ENCODE data around the gene DCHS2.

The DCHS2 gene

GRCh38 chr4:154491341-154492271, at the start of gene DCHS2:
TSS of gene DCHS2 (minus strand) at chr4:154491799. CDS start at chr4:154491355, 444 bp downstream.
- Mint-ChIP-seq H3K4me3 (peak within 1 kb of the TSS; percentile 66), H3K27me3 (peaks cover 74% of the 10 kb centered on the region), H3K4me1 (ENCODE audit: low read depth) (peaks cover 15% of the 10 kb centered on the region), H3K36me3 (ENCODE audit: low read depth) (no peaks in the 10 kb centered on the region), H3K27ac (peak within 1 kb of the TSS; percentile 39), H3K9me3 (no peaks in the 10 kb centered on the region)
- peak; percentile 38 for DNase-seq

GRCh38 chr4:154534296-154534695, 42.7 kb upstream of the DCHS2 start:
- H3K27me3 Mint-ChIP-seq: no peaks in the 10 kb centered on the region
- DNase-seq: no peak
- peaks cover 42% of the 10 kb centered on the region for H3K36me3 Mint-ChIP-seq (ENCODE audit: low read depth)
- no peak overlapping the region for H3K4me3 Mint-ChIP-seq
- H3K27ac Mint-ChIP-seq: no peak overlapping the region
- no peaks in the 10 kb centered on the region for H3K4me1 Mint-ChIP-seq (ENCODE audit: low read depth)
- H3K9me3 Mint-ChIP-seq: no peaks in the 10 kb centered on the region

GRCh38 chr4:154529728-154530519, 38.3 kb upstream of the DCHS2 start:
- no peak for DNase-seq

GRCh38 chr4:154528869-154529268, 37.3 kb upstream of the DCHS2 start:
- H3K36me3 Mint-ChIP-seq (ENCODE audit: low read depth): no peaks in the 10 kb centered on the region
- H3K4me1 Mint-ChIP-seq (ENCODE audit: low read depth): no peaks in the 10 kb centered on the region

More at GRCh38 chr4:154529728-154530519, 38.3 kb upstream of the DCHS2 start:
- H3K4me1 Mint-ChIP-seq (ENCODE audit: low read depth): no peaks in the 10 kb centered on the region
- H3K36me3 Mint-ChIP-seq (ENCODE audit: low read depth): peaks cover 3% of the 10 kb centered on the region
- no peak overlapping the region for H3K27ac Mint-ChIP-seq
- H3K9me3 Mint-ChIP-seq: no peaks in the 10 kb centered on the region
- H3K27me3 Mint-ChIP-seq: peaks cover 16% of the 10 kb centered on the region
- H3K4me3 Mint-ChIP-seq: no peak overlapping the region

GRCh38 chr4:154527308-154527707, 35.7 kb upstream of the DCHS2 start:
- Mint-ChIP-seq H3K4me3 (no peak overlapping the region), H3K27me3 (peaks cover 34% of the 10 kb centered on the region), H3K36me3 (ENCODE audit: low read depth) (no peaks in the 10 kb centered on the region), H3K27ac (no peak overlapping the region), H3K4me1 (ENCODE audit: low read depth) (no peaks in the 10 kb centered on the region), H3K9me3 (no peaks in the 10 kb centered on the region)
- DNase-seq: no peak

More at GRCh38 chr4:154528869-154529268, 37.3 kb upstream of the DCHS2 start:
- Mint-ChIP-seq H3K9me3 (no peaks in the 10 kb centered on the region), H3K4me3 (no peak overlapping the region), H3K27ac (no peak overlapping the region), H3K27me3 (peaks cover 26% of the 10 kb centered on the region)
- no peak for DNase-seq

GRCh38 chr4:154526151-154526550, 34.6 kb upstream of the DCHS2 start:
- peaks cover 40% of the 10 kb centered on the region for H3K27me3 Mint-ChIP-seq

GRCh38 chr4:154521607-154522006, 30.0 kb upstream of the DCHS2 start:
- Mint-ChIP-seq H3K27me3 (peaks cover 55% of the 10 kb centered on the region), H3K27ac (no peak overlapping the region), H3K4me3 (no peak overlapping the region), H3K9me3 (no peaks in the 10 kb centered on the region), H3K4me1 (ENCODE audit: low read depth) (no peaks in the 10 kb centered on the region), H3K36me3 (ENCODE audit: low read depth) (no peaks in the 10 kb centered on the region)
- DNase-seq: no peak

More at GRCh38 chr4:154526151-154526550, 34.6 kb upstream of the DCHS2 start:
- no peaks in the 10 kb centered on the region for H3K4me1 Mint-ChIP-seq (ENCODE audit: low read depth)
- H3K4me3 Mint-ChIP-seq: no peak overlapping the region
- H3K9me3 Mint-ChIP-seq: no peaks in the 10 kb centered on the region
- no peak overlapping the region for H3K27ac Mint-ChIP-seq
- no peaks in the 10 kb centered on the region for H3K36me3 Mint-ChIP-seq (ENCODE audit: low read depth)
- no peak for DNase-seq

- Mint-ChIP-seq H3K27ac (no peak overlapping the region), H3K36me3 (ENCODE audit: low read depth) (no peaks in the 10 kb centered on the region), H3K27me3 (peaks cover 52% of the 10 kb centered on the region), H3K4me1 (ENCODE audit: low read depth) (no peaks in the 10 kb centered on the region), H3K4me3 (no peak overlapping the region), H3K9me3 (no peaks in the 10 kb centered on the region)
- no peak for DNase-seq
Measured at GRCh38 chr4:154519214-154519613, 27.6 kb upstream of the DCHS2 start.

- Mint-ChIP-seq H3K36me3 (ENCODE audit: low read depth) (no peaks in the 10 kb centered on the region), H3K9me3 (no peaks in the 10 kb centered on the region), H3K27me3 (peaks cover 51% of the 10 kb centered on the region), H3K27ac (no peak overlapping the region), H3K4me1 (ENCODE audit: low read depth) (no peaks in the 10 kb centered on the region), H3K4me3 (no peak overlapping the region)
- DNase-seq: no peak
Measured at GRCh38 chr4:154517591-154517990, 26.0 kb upstream of the DCHS2 start.

- Mint-ChIP-seq H3K4me3 (no peak overlapping the region), H3K27ac (no peak overlapping the region), H3K27me3 (peaks cover 58% of the 10 kb centered on the region), H3K9me3 (no peaks in the 10 kb centered on the region), H3K4me1 (ENCODE audit: low read depth) (no peaks in the 10 kb centered on the region), H3K36me3 (ENCODE audit: low read depth) (no peaks in the 10 kb centered on the region)
- no peak for DNase-seq
Measured at GRCh38 chr4:154516318-154517029, 24.9 kb upstream of the DCHS2 start.

- no peak overlapping the region for H3K4me3 Mint-ChIP-seq
- H3K36me3 Mint-ChIP-seq (ENCODE audit: low read depth): no peaks in the 10 kb centered on the region
- H3K27me3 Mint-ChIP-seq: peaks cover 55% of the 10 kb centered on the region
- H3K27ac Mint-ChIP-seq: no peak overlapping the region
- no peaks in the 10 kb centered on the region for H3K9me3 Mint-ChIP-seq
- no peak for DNase-seq
- no peaks in the 10 kb centered on the region for H3K4me1 Mint-ChIP-seq (ENCODE audit: low read depth)
Measured at GRCh38 chr4:154511981-154512380, 20.4 kb upstream of the DCHS2 start.

- no peaks in the 10 kb centered on the region for H3K36me3 Mint-ChIP-seq (ENCODE audit: low read depth)
- H3K27ac Mint-ChIP-seq: no peak overlapping the region
- no peak overlapping the region for H3K4me3 Mint-ChIP-seq
- DNase-seq: no peak
- peaks cover 55% of the 10 kb centered on the region for H3K27me3 Mint-ChIP-seq
- no peaks in the 10 kb centered on the region for H3K4me1 Mint-ChIP-seq (ENCODE audit: low read depth)
- no peaks in the 10 kb centered on the region for H3K9me3 Mint-ChIP-seq
Measured at GRCh38 chr4:154511548-154511947, 19.9 kb upstream of the DCHS2 start.

GRCh38 chr4:154507156-154507555, 15.6 kb upstream of the DCHS2 start:
- Mint-ChIP-seq H3K9me3 (no peaks in the 10 kb centered on the region), H3K4me3 (no peak overlapping the region), H3K27ac (no peak overlapping the region), H3K27me3 (peaks cover 51% of the 10 kb centered on the region), H3K36me3 (ENCODE audit: low read depth) (no peaks in the 10 kb centered on the region), H3K4me1 (ENCODE audit: low read depth) (no peaks in the 10 kb centered on the region)
- DNase-seq: no peak

- H3K27me3 Mint-ChIP-seq: peaks cover 44% of the 10 kb centered on the region
- H3K4me1 Mint-ChIP-seq (ENCODE audit: low read depth): no peaks in the 10 kb centered on the region
- no peak for DNase-seq
- H3K4me3 Mint-ChIP-seq: no peak overlapping the region
- no peaks in the 10 kb centered on the region for H3K9me3 Mint-ChIP-seq
- no peak overlapping the region for H3K27ac Mint-ChIP-seq
- no peaks in the 10 kb centered on the region for H3K36me3 Mint-ChIP-seq (ENCODE audit: low read depth)
Measured at GRCh38 chr4:154506253-154506652, 14.7 kb upstream of the DCHS2 start.
